GM12892 (cell line): ENCODE measurements around the gene TBC1D22A.

Experiments
- POLR2A ChIP-seq: IDR thresholded peaks from 2 replicates; pipeline ENCODE4 v1.6.1; 2011; ENCODE audit warnings: low read depth, low read length, control low read depth
- TAF1 ChIP-seq: IDR thresholded peaks from 2 replicates; pipeline ENCODE4 v1.6.1; 2011; ENCODE audit warnings: low read depth, mild to moderate bottlenecking, control low read depth, low read length, borderline replicate concordance

DNA sequence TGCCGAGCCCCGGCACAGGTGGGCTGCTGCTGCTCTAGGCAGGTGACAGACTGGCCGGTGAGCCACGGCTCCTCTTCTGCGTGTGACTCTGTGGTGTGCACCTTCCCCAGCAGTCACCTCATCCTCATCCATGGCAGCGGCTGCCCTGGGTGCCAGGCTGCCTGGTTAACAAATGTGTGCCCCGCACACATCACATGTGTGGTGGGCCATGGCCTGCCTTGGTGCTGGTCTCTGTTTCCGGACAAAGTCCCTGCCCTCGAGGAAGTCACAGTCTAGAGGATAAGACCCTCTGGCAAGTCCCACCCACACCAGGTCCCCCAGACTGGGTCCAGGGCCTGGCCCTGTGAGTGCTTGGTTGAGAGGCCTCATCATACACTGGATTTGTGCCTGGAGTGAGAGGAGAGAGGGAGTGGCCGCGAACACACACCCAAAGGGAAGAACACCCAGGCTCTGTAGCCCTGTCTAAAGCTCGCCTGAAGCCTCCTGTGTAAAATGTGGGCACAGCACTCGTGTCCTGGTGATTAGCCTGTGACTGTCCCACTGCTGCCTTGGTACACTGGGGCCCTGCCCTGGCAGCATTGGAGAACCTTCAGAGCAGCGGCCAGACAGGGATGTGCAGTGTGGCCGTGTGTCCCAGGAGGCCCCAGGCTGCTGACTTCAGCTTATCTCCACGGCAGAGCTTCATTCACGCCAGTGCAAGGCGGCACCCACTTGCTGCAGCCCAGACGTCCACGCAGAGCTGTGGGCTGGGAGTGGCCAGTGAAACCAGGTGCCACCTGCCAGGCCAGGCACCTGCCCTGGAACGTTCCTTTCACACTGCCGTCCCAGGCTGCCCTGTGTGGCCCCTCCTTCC lies 269.9 kb downstream of the TBC1D22A start:
- TF ChIP-seq POLR2A: no peak
- TF ChIP-seq TAF1: no peak
